ENCODE results near the gene RHOXF2. TPM values are rescaled to one million over a fixed set of nuclear protein-coding genes. Genes with fewer than 3 reads are reported as not detected.
"Not testable (repeated sequence)": the region's sequence is repeated elsewhere in the genome, so short reads cannot be mapped to it uniquely, and the experiment has no call there.

RHOXF2 gene
- total RNA-seq, 1 donor, result under 0.01 TPM

DNA sequence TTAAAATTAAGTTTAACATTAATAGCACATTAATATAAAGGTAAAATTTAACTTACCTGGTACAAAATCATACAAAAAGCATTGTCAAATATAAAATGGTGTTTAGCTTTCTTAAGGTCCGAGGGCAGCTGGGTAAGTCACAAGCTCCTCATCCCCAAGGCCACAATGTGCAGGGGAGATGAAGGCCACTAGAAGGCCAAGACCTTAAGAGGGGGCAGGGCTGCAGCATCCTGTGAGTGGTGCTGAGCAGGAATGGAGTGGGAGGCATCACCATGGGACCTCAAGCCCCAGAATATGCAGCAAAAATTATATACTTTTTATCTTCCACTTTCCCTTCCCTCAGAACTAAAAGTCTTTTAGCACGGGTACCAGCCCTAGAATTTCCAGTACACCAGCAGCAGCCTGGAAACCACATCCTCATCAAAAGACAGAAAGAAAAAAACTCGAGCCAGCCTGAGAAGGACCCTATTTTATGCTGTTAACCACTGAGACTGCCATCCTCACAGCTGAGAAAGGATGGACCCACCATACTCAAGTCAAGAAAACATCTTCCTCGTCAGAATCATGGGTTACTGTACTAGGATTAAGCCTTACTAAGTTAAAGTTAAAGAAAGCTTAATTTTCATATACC is 13.0 kb upstream of the RHOXF2 start:
- Histone ChIP-seq H3K9me3 (ENCODE audit: low read depth, low read length) (no peaks in the 10 kb centered on the region), H3K4me1 (ENCODE audit: insufficient read depth, low read length) (no peaks in the 10 kb centered on the region), H3K79me2 (ENCODE audit: insufficient read depth, low read length) (no peaks in the 10 kb centered on the region), H3K36me3 (ENCODE audit: insufficient read depth, low read length) (no peaks in the 10 kb centered on the region), H3K4me3 (ENCODE audit: insufficient read depth, low read length) (no peak overlapping the region), H2AFZ (ENCODE audit: low read length) (no peak overlapping the region), H4K20me1 (ENCODE audit: insufficient read depth, low read length) (no peaks in the 10 kb centered on the region), H3K27ac (ENCODE audit: low read depth, low read length) (no peak overlapping the region), H3K27me3 (ENCODE audit: insufficient read depth, low read length) (no peaks in the 10 kb centered on the region), H3K4me2 (ENCODE audit: insufficient read depth, low read length) (no peak overlapping the region)
- DNase-seq (ENCODE audit: insufficient read length, low spot score, missing footprints), result no peak
- TF ChIP-seq, protein P1, sequence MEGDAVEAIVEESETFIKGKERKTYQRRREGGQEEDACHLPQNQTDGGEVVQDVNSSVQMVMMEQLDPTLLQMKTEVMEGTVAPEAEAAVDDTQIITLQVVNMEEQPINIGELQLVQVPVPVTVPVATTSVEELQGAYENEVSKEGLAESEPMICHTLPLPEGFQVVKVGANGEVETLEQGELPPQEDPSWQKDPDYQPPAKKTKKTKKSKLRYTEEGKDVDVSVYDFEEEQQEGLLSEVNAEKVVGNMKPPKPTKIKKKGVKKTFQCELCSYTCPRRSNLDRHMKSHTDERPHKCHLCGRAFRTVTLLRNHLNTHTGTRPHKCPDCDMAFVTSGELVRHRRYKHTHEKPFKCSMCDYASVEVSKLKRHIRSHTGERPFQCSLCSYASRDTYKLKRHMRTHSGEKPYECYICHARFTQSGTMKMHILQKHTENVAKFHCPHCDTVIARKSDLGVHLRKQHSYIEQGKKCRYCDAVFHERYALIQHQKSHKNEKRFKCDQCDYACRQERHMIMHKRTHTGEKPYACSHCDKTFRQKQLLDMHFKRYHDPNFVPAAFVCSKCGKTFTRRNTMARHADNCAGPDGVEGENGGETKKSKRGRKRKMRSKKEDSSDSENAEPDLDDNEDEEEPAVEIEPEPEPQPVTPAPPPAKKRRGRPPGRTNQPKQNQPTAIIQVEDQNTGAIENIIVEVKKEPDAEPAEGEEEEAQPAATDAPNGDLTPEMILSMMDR (IDR thresholded peaks at IDR 0.05; ENCODE audit: extremely low read depth, low read depth, low read length), result no peak

DNA sequence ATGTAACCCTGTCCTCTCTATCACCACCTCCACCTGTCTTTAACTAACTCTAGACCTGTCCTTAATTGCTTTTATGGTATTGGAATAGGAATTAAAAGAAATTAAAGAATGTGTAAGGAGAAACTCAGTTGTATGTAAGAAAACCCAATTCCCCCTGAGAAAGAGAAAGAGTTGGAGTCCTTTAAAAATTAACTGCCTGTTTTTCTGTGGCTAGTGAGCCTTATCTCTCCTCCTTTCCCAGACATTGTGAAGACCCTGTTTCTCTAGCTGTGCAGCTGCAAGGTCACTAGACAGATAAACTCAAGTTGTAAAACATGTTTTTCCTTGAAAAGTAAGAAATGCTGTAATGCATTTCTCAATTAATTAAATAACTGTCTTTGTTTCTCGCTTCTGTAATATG is 12.1 kb upstream of the RHOXF2 start:
- DNase-seq (ENCODE audit: insufficient read length, low spot score, missing footprints); H3K4me2 ChIP-seq (ENCODE audit: insufficient read depth, low read length); H2AFZ ChIP-seq (ENCODE audit: low read length); H3K27ac ChIP-seq (ENCODE audit: low read depth, low read length); H3K79me2 ChIP-seq (ENCODE audit: insufficient read depth, low read length); H3K4me1 ChIP-seq (ENCODE audit: insufficient read depth, low read length); H4K20me1 ChIP-seq (ENCODE audit: insufficient read depth, low read length); H3K9me3 ChIP-seq (ENCODE audit: low read depth, low read length); H3K36me3 ChIP-seq (ENCODE audit: insufficient read depth, low read length); H3K27me3 ChIP-seq (ENCODE audit: insufficient read depth, low read length); H3K4me3 ChIP-seq (ENCODE audit: insufficient read depth, low read length): not testable (repeated sequence)

DNA sequence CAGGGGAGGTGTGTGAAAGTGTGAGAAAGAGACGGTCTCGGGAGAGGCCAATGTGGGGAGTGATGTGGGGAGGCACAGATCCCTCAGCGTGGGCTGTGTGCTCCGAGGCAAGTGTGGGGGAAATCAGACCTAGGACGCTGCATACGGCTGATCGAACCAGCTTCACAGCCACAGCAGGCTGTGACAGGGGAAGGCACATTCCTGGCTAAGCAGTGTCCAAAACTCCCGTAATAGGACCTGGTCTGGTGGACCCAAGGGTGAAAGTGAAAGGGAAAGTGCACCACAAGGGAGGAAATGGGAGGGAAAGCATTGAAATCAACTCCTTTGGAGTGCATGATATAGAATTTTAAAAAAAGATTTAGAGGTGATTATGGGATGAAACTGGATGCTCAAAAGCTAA is 10.9 kb upstream of the RHOXF2 start:
- H3K27me3 ChIP-seq (ENCODE audit: insufficient read depth, low read length), result no peaks in the 10 kb centered on the region
- no peaks in the 10 kb centered on the region for H4K20me1 ChIP-seq (ENCODE audit: insufficient read depth, low read length)
- no peaks in the 10 kb centered on the region for H3K36me3 ChIP-seq (ENCODE audit: insufficient read depth, low read length)
- H3K27ac ChIP-seq (ENCODE audit: low read depth, low read length), result no peak overlapping the region
- TF ChIP-seq, protein P1 (IDR thresholded peaks at IDR 0.05; ENCODE audit: extremely low read depth, low read depth, low read length), result no peak
- H3K79me2 ChIP-seq (ENCODE audit: insufficient read depth, low read length), result no peaks in the 10 kb centered on the region
- no peak for DNase-seq (ENCODE audit: insufficient read length, low spot score, missing footprints)
- H3K4me2 ChIP-seq (ENCODE audit: insufficient read depth, low read length), result no peak overlapping the region
- no peak overlapping the region for H2AFZ ChIP-seq (ENCODE audit: low read length)
- H3K4me3 ChIP-seq (ENCODE audit: insufficient read depth, low read length), result no peak overlapping the region
- H3K9me3 ChIP-seq (ENCODE audit: low read depth, low read length), result no peaks in the 10 kb centered on the region
- no peaks in the 10 kb centered on the region for H3K4me1 ChIP-seq (ENCODE audit: insufficient read depth, low read length)

DNA sequence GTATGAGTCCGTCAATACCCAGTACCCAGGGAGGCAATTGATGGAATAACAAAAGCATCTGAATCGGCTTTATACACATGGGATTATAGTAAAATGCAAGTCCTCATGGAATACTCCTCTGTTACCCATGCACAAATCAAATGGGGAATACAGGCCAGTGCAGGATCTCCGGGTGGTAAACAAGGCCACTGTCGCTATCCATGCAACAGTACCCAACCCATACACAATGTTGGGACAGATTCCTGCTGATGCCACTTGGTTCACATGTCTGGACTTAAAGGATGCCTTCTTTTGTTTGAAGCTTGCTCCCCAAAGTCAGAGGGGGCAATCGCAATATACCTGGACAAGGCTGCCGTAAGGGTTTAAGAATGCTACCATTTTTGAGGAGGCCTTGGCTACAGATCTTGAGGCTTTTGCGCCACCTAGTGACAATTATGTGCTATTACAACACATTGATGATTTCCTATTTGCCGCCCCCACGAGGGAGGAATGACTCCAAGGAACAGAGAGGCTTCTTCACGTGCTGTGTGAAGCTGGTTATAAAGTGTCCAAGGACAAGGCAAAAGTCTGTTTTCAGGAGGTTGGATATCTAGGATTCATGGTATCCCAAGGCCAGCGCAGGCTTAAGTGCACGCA is 8.2 kb upstream of the RHOXF2 start:
- not testable (repeated sequence) for H3K79me2 ChIP-seq (ENCODE audit: insufficient read depth, low read length); H3K4me2 ChIP-seq (ENCODE audit: insufficient read depth, low read length); H4K20me1 ChIP-seq (ENCODE audit: insufficient read depth, low read length); DNase-seq (ENCODE audit: insufficient read length, low spot score, missing footprints); H3K4me3 ChIP-seq (ENCODE audit: insufficient read depth, low read length); H2AFZ ChIP-seq (ENCODE audit: low read length); H3K9me3 ChIP-seq (ENCODE audit: low read depth, low read length); H3K36me3 ChIP-seq (ENCODE audit: insufficient read depth, low read length); H3K4me1 ChIP-seq (ENCODE audit: insufficient read depth, low read length); H3K27ac ChIP-seq (ENCODE audit: low read depth, low read length); H3K27me3 ChIP-seq (ENCODE audit: insufficient read depth, low read length)

DNA sequence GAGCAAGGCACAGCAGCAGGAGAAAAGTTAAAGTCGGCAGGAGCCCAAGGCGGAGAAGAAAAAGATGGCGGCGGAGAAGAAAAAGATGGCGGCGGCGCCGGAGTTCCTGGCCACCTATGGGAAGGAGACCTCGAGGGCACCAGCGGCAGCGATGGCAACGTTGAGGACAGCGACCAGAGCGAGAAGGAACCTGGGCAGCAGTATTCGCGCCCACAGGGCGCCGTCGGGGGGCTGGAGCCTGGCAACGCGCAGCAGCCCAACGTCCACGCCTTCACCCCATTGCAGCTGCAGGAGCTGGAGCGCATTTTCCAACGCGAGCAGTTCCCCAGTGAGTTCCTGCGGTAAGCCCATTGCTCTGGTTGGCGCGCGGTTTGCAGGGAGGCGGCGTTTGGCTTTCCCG is 673 bp downstream of the RHOXF2 start:
- not testable (repeated sequence) for DNase-seq (ENCODE audit: insufficient read length, low spot score, missing footprints); H3K79me2 ChIP-seq (ENCODE audit: insufficient read depth, low read length); H3K4me1 ChIP-seq (ENCODE audit: insufficient read depth, low read length); H3K36me3 ChIP-seq (ENCODE audit: insufficient read depth, low read length); H3K4me3 ChIP-seq (ENCODE audit: insufficient read depth, low read length); H4K20me1 ChIP-seq (ENCODE audit: insufficient read depth, low read length); H3K9me3 ChIP-seq (ENCODE audit: low read depth, low read length); H3K4me2 ChIP-seq (ENCODE audit: insufficient read depth, low read length); H3K27ac ChIP-seq (ENCODE audit: low read depth, low read length); H3K27me3 ChIP-seq (ENCODE audit: insufficient read depth, low read length); H2AFZ ChIP-seq (ENCODE audit: low read length)

DNA sequence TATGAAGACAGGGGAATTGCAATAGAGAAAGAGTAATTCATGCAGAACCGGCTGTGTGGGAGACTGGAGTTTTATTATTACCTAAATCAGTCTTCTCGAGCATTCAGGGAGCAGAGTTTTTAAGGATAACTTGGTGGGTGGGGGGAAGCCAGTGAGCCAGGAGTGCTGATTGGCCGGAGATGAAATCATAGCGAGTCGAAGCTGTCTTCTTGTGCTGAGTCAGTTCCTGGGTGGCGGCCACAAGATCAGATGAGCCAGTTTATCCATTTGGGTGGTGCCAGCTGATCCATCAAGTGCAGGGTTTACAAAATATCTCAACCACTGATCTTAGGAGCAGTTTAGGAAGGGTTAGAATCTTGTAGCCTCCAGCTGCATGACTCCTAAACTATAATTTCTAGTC is 34.8 kb downstream of the RHOXF2 start:
- not testable (repeated sequence) for H3K27ac ChIP-seq (ENCODE audit: low read depth, low read length); H3K4me2 ChIP-seq (ENCODE audit: insufficient read depth, low read length); H3K36me3 ChIP-seq (ENCODE audit: insufficient read depth, low read length); H3K4me3 ChIP-seq (ENCODE audit: insufficient read depth, low read length); H3K79me2 ChIP-seq (ENCODE audit: insufficient read depth, low read length); H3K27me3 ChIP-seq (ENCODE audit: insufficient read depth, low read length); H3K9me3 ChIP-seq (ENCODE audit: low read depth, low read length); DNase-seq (ENCODE audit: insufficient read length, low spot score, missing footprints); H2AFZ ChIP-seq (ENCODE audit: low read length); H4K20me1 ChIP-seq (ENCODE audit: insufficient read depth, low read length); H3K4me1 ChIP-seq (ENCODE audit: insufficient read depth, low read length)

DNA sequence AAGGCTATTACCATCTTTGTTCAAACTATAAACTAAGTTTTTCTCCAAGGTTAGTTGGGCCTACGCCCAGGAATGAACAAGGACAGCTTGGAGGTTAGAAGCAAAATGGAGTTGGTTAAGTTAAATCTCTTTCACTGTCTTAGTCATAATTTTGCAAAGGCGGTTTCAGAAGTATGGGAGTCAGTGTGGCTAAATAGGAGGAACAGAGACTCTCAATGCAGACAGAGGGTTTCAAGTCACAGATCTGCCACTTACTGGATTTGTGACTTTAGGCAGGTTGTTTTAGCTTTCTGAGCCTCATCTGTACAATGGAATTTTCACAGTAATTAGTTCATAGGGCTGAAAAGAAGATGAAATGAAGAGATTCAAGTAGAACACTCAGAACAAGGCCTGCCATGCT is 35.3 kb downstream of the RHOXF2 start:
- H3K4me2 ChIP-seq (ENCODE audit: insufficient read depth, low read length); H3K27ac ChIP-seq (ENCODE audit: low read depth, low read length); H3K4me3 ChIP-seq (ENCODE audit: insufficient read depth, low read length); DNase-seq (ENCODE audit: insufficient read length, low spot score, missing footprints); H3K79me2 ChIP-seq (ENCODE audit: insufficient read depth, low read length); H3K4me1 ChIP-seq (ENCODE audit: insufficient read depth, low read length); H3K27me3 ChIP-seq (ENCODE audit: insufficient read depth, low read length); H2AFZ ChIP-seq (ENCODE audit: low read length); H3K36me3 ChIP-seq (ENCODE audit: insufficient read depth, low read length); H4K20me1 ChIP-seq (ENCODE audit: insufficient read depth, low read length); H3K9me3 ChIP-seq (ENCODE audit: low read depth, low read length): not testable (repeated sequence)

Data from osteoblast (primary cell).